ENCODE results near the gene SGCD.

SGCD gene

GRCh38 chr5:156405988-156406387, 79.0 kb downstream of the SGCD start:
- no peak for DNase-seq

GRCh38 chr5:156407251-156407650, 80.3 kb downstream of the SGCD start:
- DNase-seq, result no peak

GRCh38 chr5:156409834-156410233, 82.9 kb downstream of the SGCD start:
- no peak for DNase-seq

- no peak for DNase-seq
Observed at GRCh38 chr5:156411185-156411613, 84.2 kb downstream of the SGCD start.

- DNase-seq, result no peak
Observed at GRCh38 chr5:156411957-156412356, 85.0 kb downstream of the SGCD start.

- DNase-seq, result no peak
Observed at GRCh38 chr5:156414391-156414790, 87.4 kb downstream of the SGCD start.

GRCh38 chr5:156419661-156420060, 92.7 kb downstream of the SGCD start:
- no peak for DNase-seq

GRCh38 chr5:156420665-156421064, 93.7 kb downstream of the SGCD start:
- no peak for DNase-seq

GRCh38 chr5:156421798-156422197, 94.8 kb downstream of the SGCD start:
- no peak for DNase-seq

- DNase-seq, result no peak
Observed at GRCh38 chr5:156423597-156423996, 96.6 kb downstream of the SGCD start.

- DNase-seq, result no peak
Observed at GRCh38 chr5:156427315-156427714, 100.4 kb downstream of the SGCD start.

- DNase-seq, result no peak
Observed at GRCh38 chr5:156431956-156432829, 105.2 kb downstream of the SGCD start.

- no peak for DNase-seq
Observed at GRCh38 chr5:156432830-156433105, 105.8 kb downstream of the SGCD start.

- no peak for DNase-seq
Observed at GRCh38 chr5:156434471-156434870, 107.5 kb downstream of the SGCD start.

GRCh38 chr5:156435101-156435500, 108.1 kb downstream of the SGCD start:
- DNase-seq, result no peak

- DNase-seq, result no peak
Observed at GRCh38 chr5:156438076-156438475, 111.1 kb downstream of the SGCD start.

- no peak for DNase-seq
Observed at GRCh38 chr5:156444753-156445291, 117.9 kb downstream of the SGCD start.

- no peak for DNase-seq
Observed at GRCh38 chr5:156446526-156446925, 119.6 kb downstream of the SGCD start.

- no peak for DNase-seq
Observed at GRCh38 chr5:156450778-156451177, 123.8 kb downstream of the SGCD start.

GRCh38 chr5:156451505-156451904, 124.5 kb downstream of the SGCD start:
- DNase-seq, result no peak

- DNase-seq, result no peak
Observed at GRCh38 chr5:156456857-156457256, 129.9 kb downstream of the SGCD start.

GRCh38 chr5:156459812-156460385, 132.9 kb downstream of the SGCD start:
- DNase-seq, result no peak

GRCh38 chr5:156460471-156460870, 133.5 kb downstream of the SGCD start:
- DNase-seq, result no peak

GRCh38 chr5:156466871-156467270, 139.9 kb downstream of the SGCD start:
- DNase-seq, result no peak

GRCh38 chr5:156469636-156470035, 142.7 kb downstream of the SGCD start:
- no peak for DNase-seq

Data from NCI-H774 (cell line).